MCF 10A (cell line): ENCODE results near the gene CDH12. TPM values are rescaled to one million over a fixed set of nuclear protein-coding genes. Genes with fewer than 3 reads are reported as not detected.

ENCODE experiments used
- BruUV-seq: library from RNA; stranded (reverse); fragments of 400-500 nt; replicated peaks from 2 replicates; lab custom pipeline; 2021; lab: Mats Ljungman, UMichigan
- CTCF ChIA-PET: fragments of 300-600 bp; sonication (Branson Sonifier 250); formaldehyde crosslinking; extraction: SDS; loops from one replicate; lab custom pipeline; 2021; ENCODE audit warnings: antibody characterized with exemption, inconsistent platforms; lab: Yijun Ruan, JAX
- POLR2A ChIA-PET: fragments of 300-600, 350-650 bp; sonication (Branson Sonifier 250); formaldehyde crosslinking; extraction: SDS; loops from one replicate; lab custom pipeline; 2020; ENCODE audit warnings: antibody characterized with exemption, inconsistent platforms; lab: Yijun Ruan, JAX
- DNase-seq: peaks from one replicate; pipeline ENCODE4 v3.0.0-alpha.2; 2018; ENCODE audit not compliant: unreplicated experiment
- H3K27ac Mint-ChIP-seq: one replicate; pipeline ENCODE4 v1.8.0; 2022; ENCODE audit warnings: mild to moderate bottlenecking, low read depth, mixed read lengths; ENCODE audit not compliant: unreplicated experiment
- H3K27me3 Mint-ChIP-seq: one replicate; pipeline ENCODE4 v1.8.0; 2022; ENCODE audit warnings: mixed read lengths; ENCODE audit not compliant: insufficient read depth, unreplicated experiment
- H3K36me3 Mint-ChIP-seq: one replicate; pipeline ENCODE4 v1.8.0; 2022; ENCODE audit warnings: mild to moderate bottlenecking, moderate library complexity, mixed read lengths; ENCODE audit not compliant: insufficient read depth, unreplicated experiment
- H3K4me1 Mint-ChIP-seq: one replicate; pipeline ENCODE4 v1.8.0; 2022; ENCODE audit warnings: mixed read lengths; ENCODE audit not compliant: insufficient read depth, unreplicated experiment
- H3K4me3 Mint-ChIP-seq: one replicate; pipeline ENCODE4 v1.8.0; 2022; ENCODE audit warnings: mild to moderate bottlenecking, moderate library complexity, mixed read lengths; ENCODE audit not compliant: unreplicated experiment
- H3K9me3 Mint-ChIP-seq: one replicate; pipeline ENCODE4 v1.8.0; 2022; ENCODE audit warnings: mixed read lengths; ENCODE audit not compliant: unreplicated experiment
- intact Hi-C: fragments of 100-400 bp; cut with micrococcal nuclease; formaldehyde crosslinking; loops from 2 replicates; pipeline ENCODE4 v1.14.1; 2022
- total RNA-seq: library from RNA; stranded (reverse); gene quantifications from 2 replicates; pipeline ENCODE4 v1.2.3, GENCODE V29; 2022
- TF ChIP-seq, protein P1 (sequence below): fragments of 200-600 bp; IDR thresholded peaks from one replicate; pipeline ENCODE4 v1.8.0; 2022; ENCODE audit warnings: antibody characterized with exemption, mild to moderate bottlenecking; ENCODE audit not compliant: unreplicated experiment

The CDH12 gene
- total RNA-seq, 1 experiment from 2014 or later: not detected

DNA sequence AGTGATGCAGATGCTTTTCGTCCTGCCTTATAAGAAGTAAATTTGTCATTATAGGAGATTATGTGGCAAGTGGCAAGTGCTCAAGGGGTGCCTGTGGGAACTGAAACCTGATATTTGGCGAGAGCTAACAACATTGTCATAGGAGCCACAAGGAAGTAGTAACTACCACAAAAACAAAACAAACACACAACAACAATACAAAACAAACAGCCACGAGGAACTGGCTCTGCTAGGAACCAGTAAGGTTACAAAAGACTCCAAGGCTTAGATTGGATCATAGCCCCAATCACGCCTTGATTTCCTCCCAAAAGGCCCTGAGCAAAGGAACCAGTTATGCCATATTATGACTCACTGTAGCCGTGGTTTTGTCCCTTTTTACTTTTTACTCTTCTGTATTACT lies 1045.2 kb downstream of the CDH12 start:
- no peaks in the 10 kb centered on the region for H3K9me3 Mint-ChIP-seq
- no peaks in the 10 kb centered on the region for H3K27me3 Mint-ChIP-seq
- POLR2A ChIA-PET: interaction anchor here (0.6 kb wide), 1 partner anchor 523 kb away, joined by 3 read pairs; no protein-coding TSS in a partner anchor
- H3K4me1 Mint-ChIP-seq: peaks cover 24% of the 10 kb centered on the region
- CTCF ChIA-PET: no interaction called here
- H3K27ac Mint-ChIP-seq: peak overlapping the region; percentile 50
- intact Hi-C loops: no loop called here
- BruUV-seq: no TSS peak
- no peak overlapping the region for H3K4me3 Mint-ChIP-seq
- peak; percentile 83 for DNase-seq
- TF ChIP-seq, protein P1, sequence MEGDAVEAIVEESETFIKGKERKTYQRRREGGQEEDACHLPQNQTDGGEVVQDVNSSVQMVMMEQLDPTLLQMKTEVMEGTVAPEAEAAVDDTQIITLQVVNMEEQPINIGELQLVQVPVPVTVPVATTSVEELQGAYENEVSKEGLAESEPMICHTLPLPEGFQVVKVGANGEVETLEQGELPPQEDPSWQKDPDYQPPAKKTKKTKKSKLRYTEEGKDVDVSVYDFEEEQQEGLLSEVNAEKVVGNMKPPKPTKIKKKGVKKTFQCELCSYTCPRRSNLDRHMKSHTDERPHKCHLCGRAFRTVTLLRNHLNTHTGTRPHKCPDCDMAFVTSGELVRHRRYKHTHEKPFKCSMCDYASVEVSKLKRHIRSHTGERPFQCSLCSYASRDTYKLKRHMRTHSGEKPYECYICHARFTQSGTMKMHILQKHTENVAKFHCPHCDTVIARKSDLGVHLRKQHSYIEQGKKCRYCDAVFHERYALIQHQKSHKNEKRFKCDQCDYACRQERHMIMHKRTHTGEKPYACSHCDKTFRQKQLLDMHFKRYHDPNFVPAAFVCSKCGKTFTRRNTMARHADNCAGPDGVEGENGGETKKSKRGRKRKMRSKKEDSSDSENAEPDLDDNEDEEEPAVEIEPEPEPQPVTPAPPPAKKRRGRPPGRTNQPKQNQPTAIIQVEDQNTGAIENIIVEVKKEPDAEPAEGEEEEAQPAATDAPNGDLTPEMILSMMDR: no peak
- no peaks in the 10 kb centered on the region for H3K36me3 Mint-ChIP-seq

DNA sequence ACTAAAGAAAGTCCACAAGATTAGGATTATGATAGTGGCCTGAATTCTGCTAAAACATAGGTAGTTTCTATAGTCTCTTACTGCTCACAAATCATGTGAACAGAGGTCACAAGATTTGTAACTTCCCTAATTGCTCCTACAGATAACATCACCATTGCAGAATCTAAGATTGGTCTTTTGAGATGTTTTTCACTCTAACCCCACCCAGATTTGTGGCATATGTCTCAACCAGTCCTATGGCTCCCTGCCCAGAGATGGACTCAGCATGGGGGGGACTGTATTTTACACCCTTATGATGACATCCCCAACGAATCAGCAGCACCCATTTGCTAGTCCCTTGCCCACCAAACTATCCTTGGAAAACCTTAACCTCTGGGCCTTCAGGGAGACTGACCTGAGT lies 1046.2 kb downstream of the CDH12 start:
- POLR2A ChIA-PET: no interaction called here
- no peaks in the 10 kb centered on the region for H3K27me3 Mint-ChIP-seq

DNA sequence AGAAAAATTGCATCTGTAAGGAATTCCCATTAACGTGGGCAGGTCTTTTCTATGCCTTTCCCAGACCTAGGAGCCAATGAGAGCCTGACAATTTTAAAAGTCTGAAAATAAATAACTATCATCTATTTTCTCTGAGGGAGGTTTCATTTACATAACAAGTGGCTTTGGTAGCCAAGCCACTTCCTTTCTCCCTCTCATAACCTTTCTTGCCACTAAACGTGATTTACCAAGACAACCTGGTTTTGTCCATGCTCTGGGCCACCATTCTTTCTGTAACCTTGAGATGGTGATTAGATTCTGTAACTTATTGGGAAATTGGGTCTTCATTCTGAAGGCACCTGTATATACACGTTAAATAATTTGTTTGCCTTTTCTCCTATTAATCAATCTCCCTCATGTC lies 1046.9 kb downstream of the CDH12 start:
- TF ChIP-seq, protein P1: no peak
- intact Hi-C loops: no loop called here
- no peaks in the 10 kb centered on the region for H3K9me3 Mint-ChIP-seq
- POLR2A ChIA-PET: no interaction called here
- DNase-seq: no peak
- peak overlapping the region; percentile 82 for H3K27ac Mint-ChIP-seq
- CTCF ChIA-PET: no interaction called here
- H3K4me1 Mint-ChIP-seq: peaks cover 24% of the 10 kb centered on the region
- H3K27me3 Mint-ChIP-seq: no peaks in the 10 kb centered on the region
- BruUV-seq: no TSS peak
- no peak overlapping the region for H3K4me3 Mint-ChIP-seq
- H3K36me3 Mint-ChIP-seq: no peaks in the 10 kb centered on the region

More for the DNA sequence above, 1046.2 kb downstream of the CDH12 start:
- H3K36me3 Mint-ChIP-seq: no peaks in the 10 kb centered on the region
- CTCF ChIA-PET: no interaction called here
- TF ChIP-seq, protein P1: no peak
- intact Hi-C loops: no loop called here
- H3K9me3 Mint-ChIP-seq: no peaks in the 10 kb centered on the region
- no TSS peak for BruUV-seq
- peak; percentile 93 for DNase-seq
- no peak overlapping the region for H3K4me3 Mint-ChIP-seq
- H3K27ac Mint-ChIP-seq: peak overlapping the region; percentile 82
- peaks cover 24% of the 10 kb centered on the region for H3K4me1 Mint-ChIP-seq

DNA sequence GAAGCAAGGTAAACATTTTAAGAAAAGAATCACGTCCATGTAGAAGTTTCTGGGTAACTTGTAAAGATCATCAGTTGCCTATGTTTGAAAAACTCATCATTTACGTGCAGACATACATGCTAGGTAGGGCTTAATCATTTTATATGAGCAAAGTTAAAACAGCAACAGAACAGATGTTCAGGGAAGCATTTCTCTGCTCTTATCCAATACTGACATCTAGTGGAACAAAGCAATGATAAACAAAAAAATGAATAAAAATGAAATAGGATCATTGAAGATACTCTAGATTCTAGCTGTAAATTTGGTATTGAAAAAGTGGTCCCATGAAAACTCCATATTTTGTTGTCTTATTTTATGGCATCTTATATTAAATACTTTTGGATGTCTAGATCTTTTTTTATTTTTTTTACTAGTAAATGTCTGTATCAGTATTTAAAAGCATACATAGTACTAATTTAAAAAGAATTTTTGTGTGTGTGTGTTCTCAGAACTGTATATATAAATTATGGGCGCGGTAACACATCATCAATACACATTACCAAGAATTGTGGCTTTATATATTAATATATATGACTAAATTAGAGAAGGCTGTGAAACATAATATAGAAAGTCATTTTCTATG lies 1050.2 kb downstream of the CDH12 start:
- CTCF ChIA-PET: interaction anchor here (0.6 to 1.5 kb wide), 7 partner anchors 9 to 408 kb away, joined by 4 to 7 read pairs (median 5); no protein-coding TSS in a partner anchor
- BruUV-seq: no TSS peak
- POLR2A ChIA-PET: interaction anchor here (0.6 kb wide), 1 partner anchor 944 kb away, joined by 3 read pairs; no protein-coding TSS in a partner anchor
- H3K9me3 Mint-ChIP-seq: no peaks in the 10 kb centered on the region
- H3K36me3 Mint-ChIP-seq: no peaks in the 10 kb centered on the region
- H3K27me3 Mint-ChIP-seq: no peaks in the 10 kb centered on the region
- TF ChIP-seq, protein P1: peak; percentile 74
- peaks cover 17% of the 10 kb centered on the region for H3K4me1 Mint-ChIP-seq
- intact Hi-C loops: loop anchor here (1.0 kb wide), 2 partner anchors 334 to 831 kb away; no protein-coding TSS in a partner anchor
- peak; percentile 45 for DNase-seq
- H3K27ac Mint-ChIP-seq: no peak overlapping the region
- no peak overlapping the region for H3K4me3 Mint-ChIP-seq
